ENCODE measurements around the gene ZNF786.

The ZNF786 gene

GRCh38 chr7:149028346-149029109, 62.0 kb downstream of the ZNF786 start, which contains the start of gene PDIA4:
PDIA4 (minus strand) TSS chr7:149028505; CDS start chr7:149028408, 97 bp downstream.
- peak; percentile 100 for DNase-seq

DNA sequence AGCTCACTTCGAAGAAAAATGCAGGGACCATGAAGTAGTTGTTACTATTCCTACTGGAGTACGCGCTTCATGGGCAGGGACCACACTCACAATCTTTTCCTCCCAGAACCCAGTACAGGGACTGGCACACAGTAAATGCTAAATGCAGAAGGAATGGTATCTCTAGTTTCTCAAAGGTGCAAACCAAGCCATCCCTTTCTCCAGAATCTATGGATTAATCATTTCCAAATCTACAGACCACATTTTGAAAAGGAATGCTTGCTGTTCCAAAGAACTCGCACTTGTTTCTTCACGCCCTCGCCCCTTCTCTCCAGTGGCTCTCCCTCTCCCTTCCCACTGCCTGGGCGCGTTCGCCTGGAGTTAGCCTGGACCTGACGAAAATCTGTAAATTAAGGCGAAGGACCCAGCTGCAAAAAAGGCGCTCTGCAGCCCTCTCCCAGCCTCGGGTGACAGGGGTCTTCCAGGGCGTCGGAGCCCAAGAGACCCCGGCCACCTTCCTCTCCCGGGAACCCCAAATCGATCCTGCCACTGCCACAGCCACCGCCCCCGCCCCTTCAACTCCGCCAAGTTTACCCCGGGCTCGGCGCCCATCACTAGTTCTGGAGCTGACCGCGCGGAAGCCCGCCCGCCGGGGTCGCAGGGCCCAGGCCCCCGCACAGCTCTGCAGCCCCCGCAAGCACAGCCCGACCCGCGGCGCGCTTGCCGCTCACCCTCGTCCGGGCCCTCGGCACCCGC, 62.7 kb downstream of the ZNF786 start:
- no peak for DNase-seq

- DNase-seq = no peak
Measured at GRCh38 chr7:149027055-149027454, 63.5 kb downstream of the ZNF786 start.

DNA sequence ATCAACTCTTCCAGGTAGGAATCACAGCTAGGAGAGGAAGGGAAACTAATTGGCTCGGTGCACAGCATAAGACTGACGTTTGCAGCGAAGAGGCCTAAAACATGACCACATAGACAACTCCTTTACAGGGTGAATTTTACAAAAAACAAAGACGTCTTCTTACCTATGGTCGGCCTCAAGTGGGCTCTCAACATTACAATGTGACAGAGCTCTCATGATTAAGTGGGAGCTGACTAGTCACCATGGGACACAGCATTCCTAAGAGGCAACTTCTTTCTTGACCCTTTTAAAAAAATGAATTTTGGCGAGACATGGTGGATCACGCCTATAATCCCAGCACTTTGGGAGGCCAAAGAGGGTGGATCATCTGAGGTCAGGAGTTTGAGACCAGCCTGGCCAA, 66.9 kb downstream of the ZNF786 start:
- no peak for DNase-seq

DNA sequence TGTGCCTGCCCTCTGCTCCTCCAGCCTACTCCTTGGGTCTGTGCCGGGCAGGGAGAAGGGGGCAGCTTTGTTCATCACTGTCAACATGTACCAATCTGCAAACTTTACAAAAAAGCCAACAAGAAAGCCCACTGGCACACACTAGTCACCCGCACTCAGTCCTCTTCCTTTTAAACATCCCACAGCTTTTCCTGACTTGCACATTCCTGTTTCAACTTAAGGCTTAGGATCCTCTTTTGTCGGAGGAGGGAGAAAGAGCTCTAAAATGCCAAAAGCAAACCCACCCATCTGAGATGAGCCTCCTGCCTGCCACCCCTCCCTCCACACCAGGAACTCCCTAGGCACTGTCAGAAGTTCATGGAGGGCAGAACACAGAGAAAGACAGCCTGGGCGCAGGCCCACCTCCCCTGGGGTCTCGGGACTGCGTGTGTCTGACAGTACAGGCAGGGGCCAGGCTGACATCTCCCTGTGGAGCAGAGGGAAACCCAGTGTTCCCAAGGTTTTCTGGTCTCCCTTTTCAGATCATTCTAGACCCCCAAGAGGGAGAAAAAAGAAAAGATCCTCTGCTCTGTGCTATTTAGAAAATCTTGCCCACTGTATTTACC, 67.7 kb downstream of the ZNF786 start:
- no peak for DNase-seq

- no peak for DNase-seq
Measured at GRCh38 chr7:149021725-149022062, 68.8 kb downstream of the ZNF786 start.

GRCh38 chr7:149020483-149020882, 70.0 kb downstream of the ZNF786 start:
- DNase-seq = no peak

All from fibroblast of skin of abdomen (primary cell).